SKM-1 treated with dmso at 0.1 percent for 144 hours (cell line): Measurements from ENCODE around the gene PP2D1.
"Not testable (repeated sequence)": the region's sequence is repeated elsewhere in the genome, so short reads cannot be mapped to it uniquely, and the experiment has no call there.

Source experiments
- DNase-seq: peaks from one replicate; lab custom pipeline; 2025; ENCODE audit not compliant: unreplicated experiment; lab: John Stamatoyannopoulos, UW

The PP2D1 gene

DNA sequence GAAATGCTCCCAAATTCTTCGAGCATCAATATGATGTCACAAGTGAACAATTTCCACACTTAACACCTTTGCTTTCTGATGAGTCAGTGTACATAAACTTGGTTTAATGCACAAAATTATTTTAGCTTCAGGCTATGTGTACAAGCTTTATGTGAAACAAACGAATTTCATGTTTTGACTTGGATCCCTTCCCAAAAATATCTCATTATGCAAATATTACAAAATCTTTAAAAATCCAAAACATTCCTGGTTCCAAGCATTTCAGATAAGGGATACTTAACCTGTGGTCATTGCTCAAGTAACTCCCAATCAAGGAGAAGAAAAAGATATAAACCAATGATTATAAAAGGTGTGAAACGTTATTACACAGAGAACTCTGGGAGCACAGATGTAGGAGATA is 40.0 kb downstream of the PP2D1 start:
- no peak for DNase-seq

DNA sequence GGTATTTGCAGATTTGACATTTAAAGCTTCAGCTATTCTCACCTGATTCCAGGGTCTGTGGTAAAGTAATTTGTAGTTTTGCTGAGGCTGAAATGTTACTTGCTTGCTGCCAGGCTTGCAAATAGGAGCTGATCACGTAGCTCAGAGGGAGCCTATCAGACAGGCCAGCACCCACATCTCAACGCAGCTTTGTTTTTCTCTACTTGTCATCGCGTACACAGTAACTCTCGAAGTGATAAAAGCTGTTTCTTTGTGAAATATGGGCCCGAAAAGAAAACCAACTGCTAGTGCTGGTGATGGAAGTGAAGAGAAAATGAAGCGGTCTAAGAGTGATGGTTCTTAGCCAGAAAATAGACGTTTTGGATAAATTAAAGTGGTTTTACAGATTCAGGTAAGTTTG is 41.7 kb downstream of the PP2D1 start:
- DNase-seq = no peak

DNA sequence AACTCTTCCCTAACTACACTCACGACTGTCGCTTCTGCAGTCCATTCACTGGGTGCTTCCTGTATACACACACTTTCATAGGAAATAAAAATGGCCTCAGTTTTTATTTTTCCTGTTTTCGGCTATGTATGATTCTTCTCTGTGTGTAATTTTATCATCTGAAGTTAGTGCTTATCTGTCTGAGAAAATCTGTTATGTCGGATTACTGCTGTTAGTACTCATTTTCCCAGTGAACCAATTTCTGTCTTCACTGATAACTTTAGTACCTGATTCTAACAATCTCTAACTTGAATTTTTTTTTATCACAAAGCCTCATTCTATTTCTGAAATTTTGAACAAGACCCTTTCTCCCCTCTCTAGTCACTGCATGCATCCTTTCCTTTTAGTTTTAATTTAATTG is 44.3 kb downstream of the PP2D1 start:
- DNase-seq = no peak

DNA sequence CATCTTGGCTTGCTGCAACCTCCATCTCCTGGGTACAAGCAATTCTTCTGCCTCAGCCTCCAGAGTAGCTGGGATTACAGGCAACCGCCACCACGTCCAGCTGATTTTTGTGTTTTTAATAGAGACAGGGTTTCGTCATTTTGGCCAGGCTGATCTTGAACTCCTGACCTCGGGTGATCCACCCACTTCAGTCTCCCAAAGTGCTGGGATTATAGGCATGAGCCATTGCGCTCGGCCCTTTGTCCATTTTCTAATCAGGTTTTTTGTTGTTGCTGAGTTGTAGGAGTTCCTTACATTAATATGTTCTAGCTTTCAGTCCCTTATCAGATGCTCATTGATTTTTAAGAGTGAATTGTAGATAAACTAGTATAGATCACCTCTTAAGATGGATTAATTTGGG is 44.9 kb downstream of the PP2D1 start:
- no peak for DNase-seq

DNA sequence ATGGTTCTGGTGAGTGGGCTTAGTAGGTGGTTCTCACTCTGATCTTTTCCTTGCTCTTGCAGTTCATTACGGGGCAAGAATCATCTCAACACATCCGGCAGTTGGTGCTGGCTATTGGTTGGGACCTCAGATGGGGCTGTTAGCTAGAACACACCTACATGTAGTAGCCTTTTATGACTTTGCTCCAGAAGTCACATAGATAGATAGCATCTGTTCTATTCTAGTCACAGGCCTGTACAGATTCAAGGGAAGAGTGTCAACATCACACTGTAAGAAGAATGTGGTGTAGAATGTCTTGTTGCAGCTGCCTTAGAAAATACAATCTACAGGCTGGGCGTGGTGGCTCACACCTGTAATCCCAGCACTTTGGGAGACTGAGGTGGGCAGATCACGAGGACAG is 50.1 kb downstream of the PP2D1 start:
- no peak for DNase-seq

DNA sequence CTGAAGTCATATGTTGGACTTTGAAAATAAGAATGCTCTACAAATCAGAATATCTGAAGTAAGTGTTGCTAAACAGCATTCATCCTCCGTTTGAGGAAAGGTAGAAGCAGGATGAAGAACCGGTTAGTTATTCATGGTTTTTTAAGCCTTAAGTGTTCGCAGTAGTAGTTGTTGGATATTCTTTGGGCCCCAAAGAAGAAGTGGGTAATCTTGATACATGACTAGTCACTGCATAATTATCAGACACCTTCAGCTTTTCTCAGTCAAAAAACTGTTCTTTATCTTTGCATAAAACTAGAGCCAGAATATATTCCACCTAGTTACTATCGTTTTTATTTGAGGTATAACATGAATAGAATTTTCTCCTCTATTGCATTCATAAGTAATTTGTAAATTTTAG is 51.4 kb downstream of the PP2D1 start:
- DNase-seq = no peak

DNA sequence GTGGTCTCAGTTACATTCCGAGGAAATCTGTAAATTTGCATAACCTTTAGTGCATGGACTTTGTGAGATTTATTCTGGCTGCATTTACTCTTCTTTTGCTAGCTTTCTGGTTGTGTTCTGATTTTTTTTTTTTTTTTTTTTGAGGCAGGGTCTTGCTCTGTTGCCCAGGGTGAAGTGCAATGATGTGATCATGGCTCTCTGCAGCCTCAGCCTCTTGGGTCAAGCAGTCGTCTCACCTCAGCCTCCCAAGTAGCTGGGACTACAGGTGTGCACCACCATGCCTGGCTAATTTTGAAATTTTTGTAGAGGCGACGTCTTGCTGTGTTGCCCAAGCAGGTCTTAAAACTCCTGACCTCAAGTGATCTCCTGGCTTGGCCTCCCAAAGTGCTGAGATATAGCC is 52.6 kb downstream of the PP2D1 start:
- DNase-seq = no peak

DNA sequence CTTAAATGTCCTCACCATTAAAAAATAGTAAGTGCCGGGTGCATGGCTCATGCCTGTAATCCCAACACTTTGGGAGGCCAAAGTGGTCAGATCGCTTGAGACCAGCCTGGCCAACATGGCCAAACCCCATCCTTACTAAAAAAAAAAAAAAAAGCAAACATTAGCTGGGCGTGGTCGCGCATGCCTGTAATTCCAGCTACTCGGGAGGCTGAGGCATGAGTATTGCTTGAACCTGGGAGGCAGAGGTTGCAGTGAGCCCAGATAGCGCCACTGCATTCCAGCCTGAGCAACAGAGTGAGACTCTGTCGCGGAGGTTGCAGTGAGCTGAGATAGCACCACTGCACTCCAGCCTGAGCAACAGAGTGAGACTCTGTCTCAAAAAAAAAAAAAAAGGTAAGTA is 54.7 kb downstream of the PP2D1 start:
- not testable (repeated sequence) for DNase-seq

DNA sequence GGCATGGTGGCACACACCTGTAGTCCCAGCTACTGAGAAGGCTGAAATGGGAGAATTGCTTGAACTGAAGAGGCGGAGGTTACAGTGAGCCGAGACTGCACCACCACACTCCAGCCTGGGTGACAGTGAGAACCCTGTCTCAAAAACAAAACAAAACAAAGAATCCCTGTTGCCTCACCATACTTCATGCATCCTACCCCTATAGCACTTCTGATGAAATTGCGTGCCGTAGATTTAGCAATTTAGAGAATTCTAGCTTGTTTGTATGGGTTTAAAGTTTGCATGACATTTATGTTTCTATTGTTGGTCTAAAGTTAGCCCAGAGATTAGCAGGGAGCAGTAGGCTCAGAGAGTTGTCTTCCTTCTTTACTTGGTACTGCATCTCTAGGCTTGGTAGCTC is 57.4 kb downstream of the PP2D1 start:
- no peak for DNase-seq

DNA sequence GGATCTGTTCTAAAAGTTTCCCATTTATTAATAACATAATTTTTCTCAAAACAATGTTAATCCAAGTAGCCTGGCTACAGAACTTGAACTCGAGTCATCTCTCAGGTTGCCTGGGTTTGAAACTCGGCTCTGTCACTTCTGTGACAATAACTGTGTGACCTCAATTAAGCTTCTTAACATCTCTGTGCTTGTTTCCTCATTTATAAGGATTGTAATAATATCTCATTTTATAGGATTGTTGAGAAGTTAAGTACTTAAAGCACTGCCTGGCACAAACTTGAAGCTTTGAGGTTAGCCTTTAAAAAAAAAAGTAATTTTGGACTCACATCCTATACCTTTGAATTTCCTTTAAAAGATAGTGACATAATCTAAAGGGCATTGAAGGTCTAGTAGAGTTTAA is 61.7 kb downstream of the PP2D1 start:
- DNase-seq = no peak

DNA sequence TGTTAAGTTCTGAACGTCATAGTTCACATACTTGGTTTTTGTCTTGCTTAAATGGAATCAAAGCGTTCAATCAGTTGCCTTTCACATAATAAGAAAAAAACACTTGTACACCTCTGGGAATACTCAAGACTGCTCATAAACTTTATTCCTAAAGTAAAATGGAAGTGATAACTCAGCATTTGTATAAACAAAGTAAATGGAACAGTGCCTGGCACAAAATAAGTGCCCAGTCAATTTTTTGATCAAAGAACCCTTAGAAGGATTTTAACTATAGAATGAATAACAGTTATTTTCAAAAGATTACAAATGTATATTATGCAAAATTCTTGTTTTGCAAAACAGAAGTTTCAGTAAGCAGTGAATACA is 63.9 kb downstream of the PP2D1 start:
- no peak for DNase-seq

DNA sequence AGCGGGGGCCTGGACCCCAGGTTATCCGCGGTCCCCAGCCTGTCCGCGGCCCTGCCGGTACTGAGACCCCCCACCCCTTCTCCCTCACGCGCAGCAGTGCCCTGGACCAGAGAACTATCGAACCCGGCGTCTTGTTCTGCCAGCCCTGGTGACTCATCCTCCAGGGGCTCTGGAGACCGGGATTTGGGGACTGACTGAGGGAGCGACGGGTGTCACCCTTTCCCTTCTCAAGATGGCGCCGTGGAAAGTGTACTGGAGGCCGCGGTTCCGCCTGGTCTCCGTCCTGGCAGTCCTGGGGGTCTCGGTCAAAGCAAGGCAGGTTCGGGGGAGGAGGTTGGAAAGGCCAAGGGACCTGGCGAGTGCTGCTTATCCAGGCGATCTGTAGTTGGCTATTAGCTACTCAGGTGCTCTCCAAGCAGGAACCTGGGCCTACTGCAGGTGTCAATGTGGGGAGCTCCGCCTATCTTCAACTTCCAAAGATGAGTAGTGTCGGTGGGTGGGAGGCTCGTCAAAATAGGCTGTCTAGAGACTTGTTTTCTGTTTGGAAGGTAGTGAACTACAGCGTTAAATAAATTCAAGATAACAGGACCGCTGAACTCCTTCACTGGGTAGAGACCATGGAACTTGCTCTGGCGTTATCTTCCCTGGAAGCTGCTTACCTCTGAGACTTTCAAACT is 64.4 kb downstream of the PP2D1 start:
- DNase-seq = no peak

DNA sequence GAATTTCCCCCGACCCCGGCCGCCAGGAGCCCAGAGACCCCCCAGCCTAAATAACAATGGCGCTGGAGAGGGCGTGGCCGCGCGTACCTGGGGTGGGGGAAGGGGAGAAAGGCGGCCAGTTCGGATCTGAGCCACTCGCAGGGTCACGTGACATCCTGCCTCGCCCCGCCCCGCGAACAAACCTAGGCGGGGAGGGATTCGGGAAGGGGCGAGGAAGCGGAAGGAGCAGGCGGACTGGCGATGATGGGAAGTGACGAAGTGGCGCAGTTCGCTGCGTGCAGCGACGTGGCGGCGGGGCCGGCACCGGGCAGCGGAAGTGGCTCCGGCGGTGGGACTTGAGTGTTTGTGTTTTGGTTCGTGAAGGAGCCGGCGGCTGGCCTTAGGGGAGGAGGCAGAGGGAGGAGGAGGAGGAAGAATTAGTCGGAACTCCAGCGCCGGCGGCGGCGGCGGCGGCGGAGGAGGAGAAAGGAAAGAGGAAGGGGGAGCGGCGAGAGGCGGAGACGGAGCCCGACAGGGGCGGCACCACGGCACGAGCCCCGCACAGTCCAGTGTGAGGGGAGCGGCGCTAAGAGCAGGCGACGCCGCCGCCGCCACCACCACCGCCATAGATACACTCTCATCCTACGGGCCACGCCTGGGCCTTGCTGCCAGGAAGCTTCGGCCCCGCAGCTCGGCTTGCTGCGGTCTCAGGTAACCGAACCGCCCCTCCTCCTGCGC is 65.1 kb downstream of the PP2D1 start, which contains the start of gene RAB5A:
TSS of gene RAB5A (plus strand) at position 266 of the 717 bp plus-strand sequence. CDS start 3,802 bp downstream, outside the sequence.
- peak; percentile 99 for DNase-seq

DNA sequence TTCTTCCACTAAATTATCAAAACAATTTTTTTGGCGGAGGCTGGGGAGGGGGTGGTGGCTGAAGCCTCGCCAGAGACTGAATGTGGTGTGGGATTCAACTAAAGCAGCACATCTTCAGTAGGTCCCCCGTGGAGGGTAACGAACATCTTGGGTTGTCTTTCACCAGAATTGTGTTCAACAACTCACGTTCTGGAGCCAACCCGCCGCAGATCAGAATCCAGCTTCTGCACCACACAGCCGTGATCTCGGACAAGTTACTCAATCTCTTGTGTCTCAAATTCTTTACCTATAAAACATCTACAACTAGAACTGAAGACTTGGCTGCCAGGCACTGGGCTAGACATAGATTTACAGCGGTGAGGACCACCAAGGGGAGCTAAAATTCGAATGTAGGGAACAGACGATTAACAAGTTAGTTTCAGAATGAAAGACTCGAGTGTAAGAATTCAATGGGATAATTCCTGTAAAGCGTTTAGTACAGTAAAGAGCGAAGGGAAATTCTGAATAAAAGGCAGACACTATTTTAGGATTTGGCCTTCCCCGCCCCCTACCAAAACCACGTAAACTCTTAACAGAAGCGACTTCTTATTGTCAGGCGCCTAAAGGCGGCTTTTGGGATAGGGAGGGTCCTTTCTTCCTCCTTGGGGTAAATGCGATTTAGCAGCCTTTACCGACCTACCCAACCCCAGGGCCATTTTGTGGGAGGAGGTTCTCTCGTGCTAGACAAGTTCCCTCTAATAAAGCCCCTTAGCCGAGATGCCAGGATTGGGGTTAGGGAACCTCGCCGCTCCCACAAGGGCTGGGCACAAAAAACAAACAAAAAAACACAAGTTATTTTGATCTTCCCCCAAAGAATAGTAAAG is 65.9 kb downstream of the PP2D1 start:
- DNase-seq = no peak

DNA sequence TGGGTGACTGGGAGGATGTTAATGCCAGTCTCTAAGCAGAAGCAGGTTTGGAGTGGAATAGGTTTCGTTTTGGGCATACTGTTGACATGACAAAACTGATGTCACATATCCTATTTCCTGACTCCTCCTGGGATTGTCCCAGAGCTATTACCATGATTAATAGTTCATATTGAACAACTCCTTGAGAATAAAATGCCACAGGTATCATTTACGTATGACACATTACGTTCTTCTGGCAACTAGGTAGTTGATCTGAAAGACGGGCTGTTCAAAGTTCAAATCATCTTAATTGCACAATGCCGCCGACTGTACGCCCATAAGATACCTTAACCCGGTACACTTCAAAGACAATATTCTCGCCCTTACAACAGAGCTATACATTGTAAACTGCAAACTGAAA is 66.5 kb downstream of the PP2D1 start:
- no peak for DNase-seq

DNA sequence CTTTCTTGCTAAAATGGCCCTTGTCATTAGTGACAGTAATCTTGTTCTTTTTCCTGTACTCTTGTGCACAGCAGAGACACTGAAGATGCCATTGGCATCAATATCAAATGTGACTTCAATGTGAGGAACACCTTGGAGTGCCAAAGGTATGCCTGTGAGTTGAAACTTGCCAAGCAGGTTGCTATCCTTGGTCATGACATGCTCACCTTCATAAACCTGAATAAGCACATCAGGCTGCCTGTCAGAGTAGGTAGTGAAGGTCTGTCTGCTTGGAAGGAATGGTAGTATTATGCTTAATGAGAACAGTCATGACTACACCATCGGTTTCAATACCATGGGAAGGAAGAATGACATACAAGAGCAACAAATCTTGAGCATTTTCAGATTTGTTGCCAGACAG is 71.4 kb downstream of the PP2D1 start:
- no peak for DNase-seq

DNA sequence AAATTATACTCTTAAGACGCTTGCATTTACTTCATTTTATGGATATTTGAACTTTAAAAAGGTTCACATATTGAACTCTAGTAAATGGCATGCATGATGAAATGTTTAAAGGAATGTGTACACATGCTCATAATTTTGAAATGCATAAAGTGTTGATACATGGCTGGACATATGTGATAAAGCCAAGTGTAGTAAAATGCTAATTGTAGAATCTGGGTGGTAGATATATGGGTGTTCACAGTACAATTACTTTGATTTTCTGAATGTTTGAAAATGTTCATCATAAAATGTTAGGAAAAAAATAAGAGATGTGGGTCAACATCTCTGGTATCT is 73.8 kb downstream of the PP2D1 start:
- DNase-seq = no peak

DNA sequence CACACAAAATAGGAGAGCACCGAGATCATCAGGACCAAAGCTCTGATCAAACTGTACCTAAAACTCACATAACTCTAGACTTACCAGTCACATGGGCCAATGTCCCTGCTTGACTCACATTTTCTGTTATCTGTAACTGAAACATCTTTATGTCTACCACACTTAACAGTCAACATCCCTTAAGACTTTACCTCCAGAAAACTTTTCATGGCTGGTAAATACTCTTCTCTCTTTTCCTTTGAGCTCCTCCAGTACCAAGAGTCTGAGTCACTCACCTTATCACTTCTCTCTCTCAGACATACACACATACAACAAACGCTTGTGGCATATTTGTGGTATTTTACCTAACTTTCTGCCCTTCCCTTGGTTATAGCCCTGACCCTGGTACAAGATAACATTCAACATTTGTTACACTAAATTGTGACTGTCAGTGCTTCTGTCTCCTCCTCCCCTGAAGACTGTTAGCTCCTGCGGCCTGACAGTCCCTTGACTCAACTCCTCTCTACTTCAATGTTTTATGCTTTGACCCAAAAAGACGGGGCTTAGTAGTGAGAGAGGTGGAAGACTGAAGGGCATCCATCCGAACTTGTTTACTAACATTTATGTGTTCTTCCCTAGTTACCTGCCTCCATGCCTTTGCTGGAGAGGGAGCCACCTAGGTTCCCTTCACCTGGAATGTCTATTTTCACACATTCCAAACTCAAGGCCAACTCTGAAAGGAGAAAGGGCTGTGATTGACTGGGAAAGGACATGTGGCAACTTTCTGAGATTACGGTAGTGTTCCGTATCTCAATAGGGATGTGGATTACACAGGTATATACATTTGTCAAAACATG is 74.4 kb downstream of the PP2D1 start:
- no peak for DNase-seq
